Ovary (tissue), 3 donors: ENCODE data around the gene SP2.

Experiments used
- CTCF ChIP-seq, 3 donors: fragments of 450-650 bp in 2 of 3; fragments of 200-600 bp in 1 of 3; IDR thresholded peaks; one replicate each; pipeline versions ENCODE4 v1.5.1 to v1.8.0; 2016 to 2022; ENCODE audit warnings: antibody characterized with exemption in 3 of 3, mild to moderate bottlenecking in 1 of 3
- EP300 ChIP-seq: sonication (generic); formaldehyde crosslinking; IDR thresholded peaks from one replicate; pipeline ENCODE4 v1.6.1; 2017; ENCODE audit warnings: antibody characterized with exemption
- donor health status: DM: no; HTN: no; CAD: no.

DNA sequence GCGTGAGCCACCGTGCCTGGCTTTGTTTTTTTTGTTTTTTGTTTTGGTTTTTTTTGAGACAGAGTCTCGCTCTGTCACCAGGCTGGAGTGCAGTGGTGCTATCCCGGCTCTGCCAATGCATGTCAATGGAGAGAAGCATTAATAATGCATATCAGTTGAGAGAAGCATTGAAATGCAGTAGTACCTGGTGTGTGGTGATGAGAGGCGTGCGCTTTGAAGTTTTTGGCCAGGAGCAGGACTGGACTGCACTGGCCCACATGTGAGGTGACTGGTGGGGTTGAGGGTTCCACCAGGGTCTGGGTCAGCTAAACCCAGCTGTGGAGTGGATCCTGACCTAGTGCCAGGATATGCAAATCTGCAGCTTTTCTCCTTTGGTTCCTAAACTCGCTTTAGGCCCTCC is 5.4 kb downstream of the SP2 start:
- no peak for TF ChIP-seq CTCF (IDR thresholded peaks at IDR 0.05)
- TF ChIP-seq EP300: no peak
